SK-N-SH (cell line): ENCODE measurements around the gene RNF144B. TPM values are rescaled to one million over a fixed set of nuclear protein-coding genes. Genes with fewer than 3 reads are reported as not detected.

ENCODE experiments used
- CTCF ChIA-PET: fragments of 300-600, 350-600 bp; formaldehyde crosslinking; extraction: SDS; loops from one replicate; lab custom pipeline; 2021; lab: Yijun Ruan, JAX
- POLR2A ChIA-PET: fragments of 350-600 bp; sonication (Branson Sonifier 250); formaldehyde crosslinking; extraction: SDS; loops from one replicate; lab custom pipeline; 2020; ENCODE audit warnings: antibody characterized with exemption, inconsistent platforms; lab: Yijun Ruan, JAX
- DNase-seq: peaks from one replicate; pipeline ENCODE4 v3.0.0; 2012
- H2AFZ ChIP-seq: fragments of 200-600 bp; sonication (generic); 2 replicates; pipeline ENCODE4 v1.8.1; 2016; ENCODE audit warnings: antibody characterized with exemption, mild to moderate bottlenecking, low read depth
- H3F3A ChIP-seq: fragments of 200-600 bp; sonication (generic); replicated peaks from 2 replicates; pipeline ENCODE3; 2016; ENCODE audit warnings: antibody characterized with exemption, mild to moderate bottlenecking; ENCODE audit not compliant: insufficient read depth
- H3K27ac ChIP-seq, 2 experiments: fragments of 200-500 bp in 1 of 2; fragments of 200-600 bp in 1 of 2; sonication (Bioruptor generic) in 1 of 2; sonication (generic), shearing (Covaris generic) in 1 of 2; 2 replicates each; pipeline versions ENCODE4 v1.5.1 to v1.6.1; 2014 to 2016; ENCODE audit warnings: low read depth in 2 of 2, inconsistent platforms in 1 of 2, low read length in 1 of 2, mild to moderate bottlenecking in 1 of 2, mixed read lengths in 1 of 2
- H3K27me3 ChIP-seq: fragments of 200-600 bp; sonication (generic), shearing (Covaris generic); 2 replicates; pipeline ENCODE4 v1.6.1; 2016; ENCODE audit warnings: mixed run types; ENCODE audit not compliant: insufficient read depth
- H3K36me3 ChIP-seq, 2 experiments: fragments of 200-500 bp in 1 of 2; fragments of 200-600 bp in 1 of 2; sonication (Bioruptor generic) in 1 of 2; sonication (generic) in 1 of 2; replicated peaks in 1 of 2; 2 replicates each; pipeline versions ENCODE3 to v1.5.1; 2014 to 2016; ENCODE audit warnings: low read length in 1 of 2, mild to moderate bottlenecking in 1 of 2; ENCODE audit not compliant: insufficient read depth in 2 of 2, control insufficient read depth in 1 of 2
- H3K4me1 ChIP-seq, 2 experiments: fragments of 200-500 bp in 1 of 2; fragments of 200-600 bp in 1 of 2; sonication (Bioruptor generic) in 1 of 2; sonication (generic), shearing (Covaris generic) in 1 of 2; 2 replicates each; pipeline versions ENCODE4 v1.5.1 to v1.6.1; 2014 to 2016; ENCODE audit warnings: low read depth in 1 of 2, low read length in 1 of 2, mixed run types in 1 of 2; ENCODE audit not compliant: insufficient read depth in 2 of 2, control insufficient read depth in 1 of 2
- H3K4me2 ChIP-seq: fragments of 200-600 bp; sonication (generic), shearing (Covaris generic); 2 replicates; pipeline ENCODE4 v1.6.1; 2017; ENCODE audit warnings: mixed run types
- H3K4me3 ChIP-seq, 2 experiments: fragments of 200-500 bp in 1 of 2; fragments of 200-600 bp in 1 of 2; sonication (Bioruptor generic) in 1 of 2; sonication (generic), shearing (Covaris generic) in 1 of 2; 2 replicates each; pipeline versions ENCODE4 v1.5.1 to v1.8.1; 2014 to 2016; ENCODE audit warnings: low read depth in 2 of 2, inconsistent platforms in 1 of 2, low read length in 1 of 2, mild to moderate bottlenecking in 1 of 2, mixed read lengths in 1 of 2, moderate library complexity in 1 of 2
- H3K79me2 ChIP-seq: fragments of 200-600 bp; sonication (generic); 2 replicates; pipeline ENCODE4 v1.8.1; 2017; ENCODE audit warnings: mild to moderate bottlenecking; ENCODE audit not compliant: insufficient read depth
- H3K9ac ChIP-seq: fragments of 200-600 bp; sonication (generic); 2 replicates; pipeline ENCODE4 v1.6.1; 2017; ENCODE audit warnings: mixed run types
- H3K9me2 ChIP-seq: fragments of 200-600 bp; sonication (generic); 2 replicates; pipeline ENCODE4 v1.6.1; 2017; ENCODE audit warnings: mixed run types
- H3K9me3 ChIP-seq: fragments of 200-600 bp; sonication (generic); 2 replicates; pipeline ENCODE4 v1.6.1; 2017; ENCODE audit warnings: mixed run types, mild to moderate bottlenecking, moderate library complexity
- H4K20me1 ChIP-seq: fragments of 200-600 bp; sonication (generic); 2 replicates; pipeline ENCODE4 v1.6.1; 2017; ENCODE audit warnings: mild to moderate bottlenecking, mixed run types; ENCODE audit not compliant: insufficient read depth
- CHD2 ChIP-seq: fragments of 150-350 bp; IDR thresholded peaks from 2 replicates; pipeline ENCODE4 v1.6.1; 2018; ENCODE audit warnings: low read length; ENCODE audit not compliant: partially characterized antibody
- CTCF ChIP-seq: fragments of 200-600 bp; sonication (generic); IDR thresholded peaks from 2 replicates; pipeline ENCODE4 v1.6.1; 2017; ENCODE audit warnings: antibody characterized with exemption, mild to moderate bottlenecking, moderate library complexity
- EP300 ChIP-seq, 2 experiments: IDR thresholded peaks; 2 replicates each; pipeline versions ENCODE4 v1.4.0 to v1.6.1; 2012; ENCODE audit warnings: borderline replicate concordance in 1 of 2, low read depth in 1 of 2, low read length in 1 of 2
- FOSL2 ChIP-seq: IDR thresholded peaks from 2 replicates; pipeline ENCODE4 v1.4.0; 2012; ENCODE audit warnings: low read depth, mild to moderate bottlenecking, moderate library complexity, borderline replicate concordance
- IRF3 ChIP-seq: fragments of 150-350 bp; IDR thresholded peaks from 2 replicates; pipeline ENCODE4 v1.6.1; 2016; ENCODE audit warnings: mild to moderate bottlenecking, low read depth, low read length
- MEF2A ChIP-seq: IDR thresholded peaks from 2 replicates; pipeline ENCODE4 v1.4.0; 2012; ENCODE audit warnings: low read depth, borderline replicate concordance
- PBX3 ChIP-seq: IDR thresholded peaks from 2 replicates; pipeline ENCODE4; 2012
- POLR2AphosphoS5 ChIP-seq: IDR thresholded peaks from 2 replicates; pipeline ENCODE4 v1.6.1; 2012; ENCODE audit warnings: low read depth, low read length
- RAD21 ChIP-seq: IDR thresholded peaks from 2 replicates; pipeline ENCODE4 v1.6.1; 2012; ENCODE audit warnings: mild to moderate bottlenecking, low read length
- REST ChIP-seq: IDR thresholded peaks from 2 replicates; pipeline ENCODE4 v1.6.1; 2012; ENCODE audit warnings: mild to moderate bottlenecking, low read depth, low read length, moderate library complexity
- SIN3A ChIP-seq: IDR thresholded peaks from 2 replicates; pipeline ENCODE4 v1.6.1; 2012; ENCODE audit warnings: low read depth, mild to moderate bottlenecking, low read length, moderate library complexity, borderline replicate concordance
- SMC3 ChIP-seq: IDR thresholded peaks from 2 replicates; pipeline ENCODE4 v1.6.1; 2012; ENCODE audit warnings: low read depth, low read length, improper control_type of control experiment
- TEAD4 ChIP-seq: IDR thresholded peaks from 2 replicates; pipeline ENCODE4 v1.4.0; 2012; ENCODE audit warnings: mild to moderate bottlenecking, borderline replicate concordance; ENCODE audit not compliant: insufficient read depth
- USF2 ChIP-seq: fragments of 150-350 bp; IDR thresholded peaks from 2 replicates; pipeline ENCODE4 v1.6.1; 2017; ENCODE audit warnings: antibody characterized with exemption, low read length, low read depth, borderline replicate concordance
- WGBS: methylation state at CpG from one replicate; pipeline ENCODE4 v1.1.6; 2017; ENCODE audit warnings: low lambda C conversion rate; 5-methylcytosine and 5-hydroxymethylcytosine counted together
- polyA plus RNA-seq, 3 experiments: library from polyadenylated mRNA; depleted of rRNA; stranded (reverse); fragments of >200 nt; gene quantifications; 2 replicates each; pipeline ENCODE4 v1.2.3, GENCODE V29; 2012
- TF ChIP-seq, protein P1 (sequence below): IDR thresholded peaks from 2 replicates; pipeline ENCODE4 v1.4.0; 2012; ENCODE audit warnings: low read depth, borderline replicate concordance

The RNF144B gene
- polyA plus RNA-seq, 1 of the 3 experiments (the other 2 are of a cell fraction): 1.2 TPM

DNA sequence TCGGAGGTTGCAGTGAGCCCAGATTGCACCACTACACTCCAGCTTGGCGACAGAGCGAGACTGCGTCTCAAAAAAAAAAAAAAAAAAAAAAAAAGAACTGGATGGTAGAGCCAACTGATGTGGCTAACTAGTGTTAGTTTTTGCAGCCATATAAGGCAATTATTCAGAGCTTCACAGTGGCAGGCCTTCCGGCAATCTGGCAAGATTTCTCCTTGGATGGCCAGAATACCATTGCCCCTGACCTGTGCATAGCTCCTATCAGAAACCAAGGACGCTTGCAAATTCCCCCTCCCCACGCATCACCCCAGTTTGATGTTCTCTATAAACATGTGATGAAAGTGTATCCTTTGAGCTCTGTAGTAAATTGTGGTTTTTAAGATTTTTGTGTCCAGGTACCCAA, 127.0 kb downstream of the RNF144B start:
- Histone ChIP-seq H3F3A (no peaks in the 10 kb centered on the region), H3K27ac (no peak overlapping the region), H4K20me1 (no peaks in the 10 kb centered on the region), H3K9me3 (no peaks in the 10 kb centered on the region), H3K4me2 (no peak overlapping the region), H3K36me3 (no peaks in the 10 kb centered on the region), H3K27me3 (no peaks in the 10 kb centered on the region), H2AFZ (no peak overlapping the region), H3K9me2 (no peaks in the 10 kb centered on the region), H3K79me2 (no peaks in the 10 kb centered on the region), H3K4me1 (peaks cover 0 to 4% of the 10 kb centered on the region in 2 experiments; a peak in 1 of 4 replicates), H3K4me3 (no peak overlapping the region), H3K9ac (no peak overlapping the region)
- POLR2A ChIA-PET: no interaction called here
- no peak for TF ChIP-seq RAD21
- no peak for TF ChIP-seq USF2
- no peak for TF ChIP-seq CHD2
- TF ChIP-seq PBX3: no peak
- no peak for TF ChIP-seq TEAD4
- TF ChIP-seq MEF2A: no peak
- TF ChIP-seq SMC3: no peak
- TF ChIP-seq REST: no peak
- TF ChIP-seq CTCF: no peak
- no peak for TF ChIP-seq EP300 (IDR thresholded peaks at IDR 0.05; ENCODE audit: borderline replicate concordance in 1 of 2, low read depth in 1 of 2, low read length in 1 of 2)
- TF ChIP-seq FOSL2: no peak
- TF ChIP-seq, protein P1, sequence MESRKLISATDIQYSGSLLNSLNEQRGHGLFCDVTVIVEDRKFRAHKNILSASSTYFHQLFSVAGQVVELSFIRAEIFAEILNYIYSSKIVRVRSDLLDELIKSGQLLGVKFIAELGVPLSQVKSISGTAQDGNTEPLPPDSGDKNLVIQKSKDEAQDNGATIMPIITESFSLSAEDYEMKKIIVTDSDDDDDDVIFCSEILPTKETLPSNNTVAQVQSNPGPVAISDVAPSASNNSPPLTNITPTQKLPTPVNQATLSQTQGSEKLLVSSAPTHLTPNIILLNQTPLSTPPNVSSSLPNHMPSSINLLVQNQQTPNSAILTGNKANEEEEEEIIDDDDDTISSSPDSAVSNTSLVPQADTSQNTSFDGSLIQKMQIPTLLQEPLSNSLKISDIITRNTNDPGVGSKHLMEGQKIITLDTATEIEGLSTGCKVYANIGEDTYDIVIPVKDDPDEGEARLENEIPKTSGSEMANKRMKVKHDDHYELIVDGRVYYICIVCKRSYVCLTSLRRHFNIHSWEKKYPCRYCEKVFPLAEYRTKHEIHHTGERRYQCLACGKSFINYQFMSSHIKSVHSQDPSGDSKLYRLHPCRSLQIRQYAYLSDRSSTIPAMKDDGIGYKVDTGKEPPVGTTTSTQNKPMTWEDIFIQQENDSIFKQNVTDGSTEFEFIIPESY: no peak
- TF ChIP-seq SIN3A: no peak
- TF ChIP-seq IRF3: no peak
- TF ChIP-seq POLR2AphosphoS5: no peak
- CTCF ChIA-PET: interaction anchor here (0.6 to 2.4 kb wide), 4 partner anchors 10 to 82 kb away, joined by 3 to 9 read pairs (median 5); no protein-coding TSS in a partner anchor
- no peak for DNase-seq
- WGBS: 85% methylated on average over 7 of the region's 7 CpGs
